H1 (cell line): Measurements from ENCODE around the gene CSAD. TPM values are rescaled to one million over a fixed set of nuclear protein-coding genes. Genes with fewer than 3 reads are reported as not detected.

Source experiments
- CTCF ChIA-PET: fragments of 300-600 bp; sonication (Branson Sonifier 250); formaldehyde crosslinking; loops from one replicate; lab custom pipeline; 2021; ENCODE audit not compliant: partially characterized antibody; lab: Charles Lee
- POLR2A ChIA-PET: fragments of 300-600 bp; sonication (Branson Sonifier 250); formaldehyde crosslinking; loops from one replicate; lab custom pipeline; 2021; ENCODE audit warnings: inconsistent platforms; ENCODE audit not compliant: partially characterized antibody; lab: Charles Lee
- DNase-seq, 2 experiments: peaks; one replicate each; pipeline versions ENCODE4 v3.0.0 to v3.0.0-alpha.2; 2010 to 2022; ENCODE audit warnings: low spot score in 2 of 2, low read depth in 1 of 2, mixed read lengths in 1 of 2
- FAIRE-seq: peaks from 2 replicates; lab custom pipeline; 2011; peaks lifted over from hg19 to GRCh38; lab: Jason Lieb, UNC
- H2AFZ ChIP-seq: 2 replicates; pipeline ENCODE4 v1.8.1; 2012; ENCODE audit warnings: low read length, inconsistent platforms
- H2AK5ac ChIP-seq: 2 replicates; pipeline ENCODE4 v1.6.1; 2013; ENCODE audit warnings: low read depth, low read length
- H2BK120ac ChIP-seq: replicated peaks from 2 replicates; pipeline ENCODE3; 2013; ENCODE audit warnings: low read depth, low read length, inconsistent platforms
- H2BK12ac ChIP-seq: 2 replicates; pipeline ENCODE4 v1.6.1; 2013; ENCODE audit warnings: low read depth, low read length
- H2BK15ac ChIP-seq: 2 replicates; pipeline ENCODE4 v1.6.1; 2013; ENCODE audit warnings: low read length
- H2BK20ac ChIP-seq: 2 replicates; pipeline ENCODE4 v1.6.1; 2013; ENCODE audit warnings: low read length
- H2BK5ac ChIP-seq: 2 replicates; pipeline ENCODE4 v1.6.1; 2013; ENCODE audit warnings: low read depth, low read length
- H3K14ac ChIP-seq: 2 replicates; pipeline ENCODE4 v1.6.1; 2013; ENCODE audit warnings: inconsistent platforms; ENCODE audit not compliant: insufficient read length
- H3K18ac ChIP-seq: 2 replicates; pipeline ENCODE4 v1.6.1; 2013; ENCODE audit warnings: low read length; ENCODE audit errors: extremely low read depth
- H3K23ac ChIP-seq: 2 replicates; pipeline ENCODE4 v1.6.1; 2013; ENCODE audit warnings: inconsistent platforms; ENCODE audit not compliant: insufficient read length
- H3K23me2 ChIP-seq: 2 replicates; pipeline ENCODE4 v1.6.1; 2013; ENCODE audit warnings: low read depth, low read length
- H3K27ac ChIP-seq: 2 replicates; pipeline ENCODE4 v1.6.1; 2011; ENCODE audit warnings: low read depth, low read length, inconsistent platforms
- H3K27me3 ChIP-seq, 4 experiments: replicated peaks in 1 of 4; 1 replicate in 1 of 4; 2 replicates in 3 of 4; pipeline versions ENCODE4 v1.6.1 to v1.8.1; 2011 to 2013; ENCODE audit warnings: low read length in 3 of 4, mild to moderate bottlenecking in 3 of 4, inconsistent platforms in 2 of 4, mixed read lengths in 2 of 4, moderate library complexity in 1 of 4; ENCODE audit not compliant: control insufficient read depth in 3 of 4, insufficient read depth in 3 of 4; ENCODE audit errors: extremely low read depth in 1 of 4
- H3K36me3 ChIP-seq, 4 experiments: 2 replicates each; pipeline versions ENCODE4 v1.6.1 to v1.8.1; 2011 to 2013; ENCODE audit warnings: mild to moderate bottlenecking in 4 of 4, low read length in 3 of 4, moderate library complexity in 2 of 4, control low read depth in 1 of 4, inconsistent platforms in 1 of 4; ENCODE audit not compliant: insufficient read depth in 4 of 4, control insufficient read depth in 2 of 4
- H3K4ac ChIP-seq: replicated peaks from 2 replicates; pipeline ENCODE3; 2013; ENCODE audit warnings: low read length, low read depth, mixed read lengths, inconsistent platforms; ENCODE audit not compliant: insufficient read length
- H3K4me1 ChIP-seq, 4 experiments: replicated peaks in 1 of 4; 1 replicate in 1 of 4; 2 replicates in 3 of 4; pipeline versions ENCODE4 v1.6.1 to v1.8.1; 2011 to 2013; ENCODE audit warnings: low read length in 3 of 4, inconsistent platforms in 2 of 4, mixed read lengths in 1 of 4; ENCODE audit not compliant: insufficient read depth in 4 of 4, control insufficient read depth in 3 of 4
- H3K4me2 ChIP-seq, 2 experiments: 2 replicates each; pipeline versions ENCODE4 v1.6.1 to v1.8.1; 2011 to 2013; ENCODE audit warnings: low read depth in 2 of 2, low read length in 2 of 2, control low read depth in 1 of 2, inconsistent platforms in 1 of 2, mild to moderate bottlenecking in 1 of 2; ENCODE audit not compliant: insufficient read depth in 1 of 2
- H3K4me3 ChIP-seq, 4 experiments: fragments of 200-600, 300-600 bp in 1 of 4; sonication (generic), shearing (Covaris generic), sonication (Bioruptor Twin) in 1 of 4; 2 replicates each; pipeline versions ENCODE4 v1.5.1 to v1.8.1; 2011 to 2016; ENCODE audit warnings: low read length in 4 of 4, low read depth in 3 of 4, control low read depth in 2 of 4, inconsistent platforms in 2 of 4, mild to moderate bottlenecking in 2 of 4, mixed read lengths in 1 of 4, moderate library complexity in 1 of 4; ENCODE audit not compliant: insufficient read depth in 2 of 4; ENCODE audit errors: extremely low read depth in 1 of 4
- H3K56ac ChIP-seq: replicated peaks from 2 replicates; pipeline ENCODE3; 2013; ENCODE audit warnings: low read depth, mild to moderate bottlenecking, mixed read lengths, low read length, inconsistent platforms; ENCODE audit not compliant: insufficient read length
- H3K79me1 ChIP-seq: 2 replicates; pipeline ENCODE4 v1.6.1; 2013; ENCODE audit warnings: low read depth, low read length, control low read depth
- H3K79me2 ChIP-seq, 2 experiments: 2 replicates each; pipeline versions ENCODE4 v1.6.1 to v1.8.1; 2012 to 2013; ENCODE audit warnings: low read length in 2 of 2, mild to moderate bottlenecking in 2 of 2, inconsistent platforms in 1 of 2; ENCODE audit not compliant: insufficient read depth in 2 of 2, control insufficient read depth in 1 of 2
- H3K9ac ChIP-seq, 4 experiments: replicated peaks in 1 of 4; 1 replicate in 1 of 4; 2 replicates in 3 of 4; pipeline versions ENCODE4 v1.6.1 to v1.8.1; 2011 to 2013; ENCODE audit warnings: low read depth in 3 of 4, low read length in 3 of 4, control low read depth in 2 of 4, mild to moderate bottlenecking in 2 of 4, moderate library complexity in 2 of 4, inconsistent platforms in 1 of 4; ENCODE audit errors: extremely low read depth in 1 of 4
- H3K9me3 ChIP-seq, 2 experiments: 2 replicates each; pipeline versions ENCODE4 v1.6.1 to v1.8.1; 2012 to 2013; ENCODE audit warnings: mild to moderate bottlenecking in 2 of 2, moderate library complexity in 2 of 2, control low read depth in 1 of 2, inconsistent platforms in 1 of 2, low read depth in 1 of 2, low read length in 1 of 2, mixed read lengths in 1 of 2; ENCODE audit not compliant: insufficient read depth in 2 of 2
- H4K20me1 ChIP-seq, 2 experiments: replicated peaks in 1 of 2; 2 replicates each; pipeline versions ENCODE3 to v1.8.1; 2011 to 2013; ENCODE audit warnings: inconsistent platforms in 2 of 2, low read length in 2 of 2, mild to moderate bottlenecking in 1 of 2; ENCODE audit not compliant: insufficient read depth in 2 of 2, control insufficient read depth in 1 of 2
- H4K5ac ChIP-seq: 2 replicates; pipeline ENCODE4 v1.6.1; 2013; ENCODE audit warnings: low read length, low read depth, mixed read lengths, inconsistent platforms; ENCODE audit not compliant: insufficient read length
- H4K8ac ChIP-seq: 2 replicates; pipeline ENCODE4 v1.8.0; 2013; ENCODE audit warnings: mild to moderate bottlenecking, moderate library complexity, low read length, inconsistent platforms; ENCODE audit not compliant: insufficient read depth; ENCODE audit errors: extremely low read depth
- H4K91ac ChIP-seq: replicated peaks from 2 replicates; pipeline ENCODE3; 2013; ENCODE audit warnings: low read length, mixed read lengths, inconsistent platforms; ENCODE audit not compliant: insufficient read length
- ATF3 ChIP-seq: IDR thresholded peaks from 2 replicates; pipeline ENCODE4 v1.6.1; 2011; ENCODE audit warnings: low read depth, mild to moderate bottlenecking, low read length; ENCODE audit not compliant: insufficient read depth
- CHD1 ChIP-seq: IDR thresholded peaks from 2 replicates; pipeline ENCODE4 v1.6.1; 2012; ENCODE audit warnings: low read depth, low read length, improper control_type of control experiment
- CHD2 ChIP-seq: IDR thresholded peaks from 2 replicates; pipeline ENCODE4 v1.6.1; 2012; ENCODE audit warnings: low read length, improper control_type of control experiment
- CREB1 ChIP-seq: IDR thresholded peaks from 2 replicates; pipeline ENCODE4 v1.6.1; 2012; ENCODE audit warnings: inconsistent platforms
- EP300 ChIP-seq, 2 experiments: IDR thresholded peaks; 1 replicate in 1 of 2; 2 replicates in 1 of 2; pipeline ENCODE4 v1.6.1; 2011 to 2012; ENCODE audit warnings: low read depth in 2 of 2, low read length in 2 of 2, mild to moderate bottlenecking in 2 of 2, borderline replicate concordance in 1 of 2, inconsistent platforms in 1 of 2, moderate library complexity in 1 of 2
- KDM1A ChIP-seq: fragments of 200-600, 300-600 bp; sonication (generic); IDR thresholded peaks from 2 replicates; pipeline ENCODE4 v1.7.1; 2016; ENCODE audit warnings: mild to moderate bottlenecking, low read length, borderline replicate concordance
- NANOG ChIP-seq: IDR thresholded peaks from 2 replicates; pipeline ENCODE4 v1.6.1; 2011; ENCODE audit warnings: low read length, low read depth, mild to moderate bottlenecking, inconsistent platforms; ENCODE audit not compliant: insufficient read depth, poor library complexity, severe bottlenecking
- POLR2AphosphoS5 ChIP-seq: IDR thresholded peaks from 2 replicates; pipeline ENCODE4 v1.6.1; 2011; ENCODE audit warnings: low read depth, low read length
- SP2 ChIP-seq: IDR thresholded peaks from 2 replicates; pipeline ENCODE4 v1.6.1; 2012; ENCODE audit warnings: mild to moderate bottlenecking, low read length, inconsistent platforms
- SRF ChIP-seq: IDR thresholded peaks from 2 replicates; pipeline ENCODE4 v1.6.1; 2011; ENCODE audit warnings: mild to moderate bottlenecking, low read depth, low read length, moderate library complexity
- TAF1 ChIP-seq: IDR thresholded peaks from 2 replicates; pipeline ENCODE4 v1.6.1; 2011; ENCODE audit warnings: mild to moderate bottlenecking, low read depth, low read length
- TCF12 ChIP-seq: IDR thresholded peaks from 2 replicates; pipeline ENCODE4 v1.6.1; 2011; ENCODE audit warnings: low read depth, mild to moderate bottlenecking, low read length
- USF2 ChIP-seq: IDR thresholded peaks from 2 replicates; pipeline ENCODE4 v1.6.1; 2011; ENCODE audit warnings: low read length, improper control_type of control experiment
- polyA plus RNA-seq, 7 experiments: library from polyadenylated mRNA; depleted of rRNA in 3 of 7; stranded (reverse) in 5 of 7; unstranded in 2 of 7; fragments of >200 nt in 5 of 7; fragments of 200-250 nt in 2 of 7; gene quantifications; 1 replicate in 5 of 7; 2 replicates in 1 of 7; 4 replicates in 1 of 7; pipeline versions ENCODE4 v1.2.1 to v1.2.3, GENCODE V29; 2011 to 2013; ENCODE audit warnings: missing spikeins in 2 of 7, mixed read lengths in 2 of 7
- total RNA-seq: library from RNA; stranded (reverse); fragmentation: NEBNext Ultra II Directional; extraction: Animal tissue kit (Norgen Biotek cat#: 25700); gene quantifications from 2 replicates; pipeline ENCODE4 v1.2.1, GENCODE V29; 2021
- TF ChIP-seq, protein P1 (sequence below): IDR thresholded peaks from 2 replicates; pipeline ENCODE4 v1.6.1; 2012; ENCODE audit warnings: inconsistent platforms

Gene CSAD
- total and polyA plus RNA-seq, 2 of the 8 experiments (the other 6 are each of a cell fraction or from before 2014, with no cell fraction given) = 8.8 to 11.3 TPM

DNA sequence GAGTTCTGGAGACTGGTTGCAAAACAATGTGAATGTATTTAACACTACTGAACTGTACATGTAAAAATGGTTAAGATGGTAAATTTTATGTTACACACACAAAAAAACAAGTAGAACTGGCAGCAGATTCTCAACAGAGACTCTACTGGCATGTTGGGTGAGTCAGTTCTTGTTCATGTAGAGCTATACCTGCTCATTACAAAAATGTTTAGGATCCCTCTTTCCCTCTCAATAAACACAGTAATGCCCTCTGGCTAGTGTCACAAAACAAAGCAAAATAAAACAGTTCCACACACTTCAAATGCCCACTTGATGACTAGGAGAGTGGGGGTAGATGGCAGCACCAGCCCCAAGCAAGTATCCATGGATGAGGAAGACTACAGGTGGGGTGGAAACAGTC, 13.9 kb downstream of the CSAD start:
- no peak overlapping the region for H3K4me2 ChIP-seq
- H3K36me3 ChIP-seq = no peaks in the 10 kb centered on the region
- no peak overlapping the region for H3K9ac ChIP-seq
- H2BK120ac ChIP-seq = no peak overlapping the region
- DNase-seq (no peak), FAIRE-seq (no peak)
- no peak overlapping the region for H2AK5ac ChIP-seq
- H3K56ac ChIP-seq = no peak overlapping the region
- H3K4ac ChIP-seq = no peak overlapping the region
- no peak overlapping the region for H3K14ac ChIP-seq
- H2BK20ac ChIP-seq = no peak overlapping the region
- H3K23me2 ChIP-seq = no peaks in the 10 kb centered on the region
- ChIA-PET CTCF (interaction anchor here (1.0 to 1.1 kb wide), 2 partner anchors 9 to 63 kb away, joined by 3 to 4 read pairs; partner anchors contain the start of gene SOAT2), POLR2A (no interaction called here)
- no peak overlapping the region for H4K8ac ChIP-seq
- peaks cover 0 to 10% (median 5%) of the 10 kb centered on the region in 4 experiments; a peak in 6 of 7 replicates for H3K27me3 ChIP-seq
- no peak overlapping the region for H3K27ac ChIP-seq
- H4K20me1 ChIP-seq = peaks cover 1% of the 10 kb centered on the region in 2 experiments
- H3K9me3 ChIP-seq = no peaks in the 10 kb centered on the region
- H4K91ac ChIP-seq = no peak overlapping the region
- no peak overlapping the region for H2AFZ ChIP-seq
- no peak overlapping the region for H3K23ac ChIP-seq
- no peak overlapping the region for H2BK15ac ChIP-seq
- H3K18ac ChIP-seq = no peak overlapping the region
- H2BK5ac ChIP-seq = no peak overlapping the region
- H4K5ac ChIP-seq = no peak overlapping the region
- H2BK12ac ChIP-seq = no peak overlapping the region
- no peak overlapping the region for H3K4me3 ChIP-seq
- peaks cover 0 to 3% (median 1%) of the 10 kb centered on the region in 4 experiments; a peak in 1 of 7 replicates for H3K4me1 ChIP-seq
- no peaks in the 10 kb centered on the region for H3K79me1 ChIP-seq
- no peaks in the 10 kb centered on the region for H3K79me2 ChIP-seq
- TF ChIP-seq SRF (no peak), SP2 (no peak), KDM1A (no peak), USF2 (no peak), TCF12 (no peak), NANOG (no peak), CREB1 (no peak), CHD1 (no peak), EP300 (IDR thresholded peaks at IDR 0.05; ENCODE audit: borderline replicate concordance in 1 of 2, low read depth in 2 of 2, low read length in 2 of 2) (no peak), TAF1 (no peak), ATF3 (no peak), CHD2 (no peak), POLR2AphosphoS5 (no peak)
- TF ChIP-seq, protein P1, sequence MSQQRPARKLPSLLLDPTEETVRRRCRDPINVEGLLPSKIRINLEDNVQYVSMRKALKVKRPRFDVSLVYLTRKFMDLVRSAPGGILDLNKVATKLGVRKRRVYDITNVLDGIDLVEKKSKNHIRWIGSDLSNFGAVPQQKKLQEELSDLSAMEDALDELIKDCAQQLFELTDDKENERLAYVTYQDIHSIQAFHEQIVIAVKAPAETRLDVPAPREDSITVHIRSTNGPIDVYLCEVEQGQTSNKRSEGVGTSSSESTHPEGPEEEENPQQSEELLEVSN = no peak
